Measurements from ENCODE around the gene KLHL13.

DNA sequence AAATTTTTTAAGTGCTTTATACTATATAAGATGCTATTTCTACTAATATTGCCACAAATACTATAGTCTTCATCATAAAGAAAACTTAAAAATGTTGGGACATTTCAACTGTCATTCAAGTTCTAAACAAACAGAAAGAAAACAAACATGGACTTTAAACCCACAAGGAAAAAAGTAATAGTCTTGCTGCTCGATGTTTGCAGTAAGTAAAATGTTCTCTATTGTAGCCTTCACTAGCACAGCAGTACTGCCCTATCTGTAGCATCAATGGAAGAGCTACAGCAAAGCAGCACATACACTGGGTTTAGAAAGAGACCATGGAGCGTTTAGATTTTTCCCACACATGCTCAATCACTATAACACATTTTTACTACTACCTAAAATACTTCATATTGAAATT lies 146.8 kb downstream of the KLHL13 start:
- TF ChIP-seq CTCF (conservative IDR thresholded peaks at IDR 0.05), result no peak
- TF ChIP-seq EZH2 (IDR thresholded peaks at IDR 0.05; ENCODE audit: low read depth), result no peak
